ENCODE results near the gene TRPC4AP. TPM values are rescaled to one million over a fixed set of nuclear protein-coding genes. Genes with fewer than 3 reads are reported as not detected.

Gene TRPC4AP
- total and polyA plus RNA-seq, 2 donors: 24.6 to 57.3 TPM

DNA sequence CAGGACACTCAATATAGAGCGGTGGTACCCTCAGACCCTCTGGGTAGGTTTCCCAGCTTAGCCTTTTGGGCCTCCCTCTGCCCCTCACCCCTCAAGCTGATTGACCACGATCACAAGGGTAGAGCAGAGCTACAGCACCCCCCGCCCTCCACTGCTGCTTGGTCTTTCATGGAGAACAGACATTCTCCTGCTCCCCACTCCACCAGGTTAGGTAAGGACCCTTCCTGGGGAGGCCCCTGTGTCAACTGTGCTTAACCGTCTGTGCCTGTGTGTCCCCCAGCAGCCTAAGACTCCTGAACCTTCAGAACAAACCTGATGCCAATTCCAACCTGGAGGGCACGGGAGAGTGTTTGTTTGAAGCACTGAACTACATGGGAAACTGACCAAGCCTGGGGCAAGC is 125.2 kb downstream of the TRPC4AP start:
- no peak for DNase-seq (ENCODE audit: low read depth in 6 of 9, low spot score in 9 of 9)
- Histone ChIP-seq H3K4me1 (ENCODE audit: control insufficient read depth in 2 of 2, insufficient read depth in 2 of 2, low read length in 2 of 2) (no peaks in the 10 kb centered on the region), H3K36me3 (ENCODE audit: control insufficient read depth in 2 of 2, insufficient read depth in 2 of 2, low read length in 1 of 2) (no peaks in the 10 kb centered on the region), H3K27ac (ENCODE audit: low read depth in 1 of 2, low read length in 1 of 2) (no peak overlapping the region), H3K4me3 (ENCODE audit: low read length in 2 of 2) (no peak overlapping the region), H3K9me3 (ENCODE audit: control insufficient read depth in 2 of 2, insufficient read depth in 1 of 2, low read length in 1 of 2) (no peaks in the 10 kb centered on the region), H3K27me3 (ENCODE audit: control insufficient read depth in 2 of 2, insufficient read depth in 1 of 2, low read length in 1 of 2) (no peaks in the 10 kb centered on the region)
- 95% methylated on average over 5 of the region's 5 CpGs for WGBS

DNA sequence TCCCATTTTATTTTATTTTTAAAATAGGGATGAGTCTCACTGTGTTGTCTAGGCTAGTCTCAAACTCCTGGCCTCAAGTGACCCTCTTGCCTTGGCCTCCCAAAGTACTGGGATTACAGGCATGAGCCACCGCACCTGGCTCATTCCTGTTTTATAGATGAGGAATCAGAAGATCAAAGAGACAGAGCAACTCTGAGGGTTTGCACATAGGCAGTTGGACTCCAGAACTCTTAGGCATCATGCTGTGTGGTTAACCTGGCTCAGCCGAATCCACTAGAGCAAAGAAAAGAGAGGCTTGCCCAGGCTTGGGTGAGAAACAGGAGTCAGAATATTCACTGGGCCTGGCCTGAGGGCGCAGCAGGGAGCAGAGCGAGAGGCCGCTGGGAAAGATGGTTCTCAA is 127.6 kb downstream of the TRPC4AP start:
- H3K27ac ChIP-seq (ENCODE audit: low read depth in 1 of 2, low read length in 1 of 2): no peak overlapping the region
- H3K9me3 ChIP-seq (ENCODE audit: control insufficient read depth in 2 of 2, insufficient read depth in 1 of 2, low read length in 1 of 2): no peaks in the 10 kb centered on the region
- no peaks in the 10 kb centered on the region for H3K4me1 ChIP-seq (ENCODE audit: control insufficient read depth in 2 of 2, insufficient read depth in 2 of 2, low read length in 2 of 2)
- H3K36me3 ChIP-seq (ENCODE audit: control insufficient read depth in 2 of 2, insufficient read depth in 2 of 2, low read length in 1 of 2): no peaks in the 10 kb centered on the region
- DNase-seq (ENCODE audit: low read depth in 6 of 9, low spot score in 9 of 9): no peak
- H3K27me3 ChIP-seq (ENCODE audit: control insufficient read depth in 2 of 2, insufficient read depth in 1 of 2, low read length in 1 of 2): no peaks in the 10 kb centered on the region
- no peak overlapping the region for H3K4me3 ChIP-seq (ENCODE audit: low read length in 2 of 2)
- WGBS: 98% methylated on average over 5 of the region's 5 CpGs

GRCh38 chr20:34964486-34964885 is 128.1 kb downstream of the TRPC4AP start:
- 98% methylated on average over 5 of the region's 5 CpGs for WGBS
- H3K4me3 ChIP-seq (ENCODE audit: low read length in 2 of 2): no peak overlapping the region
- DNase-seq (ENCODE audit: low read depth in 6 of 9, low spot score in 9 of 9): no peak
- H3K27ac ChIP-seq (ENCODE audit: low read depth in 1 of 2, low read length in 1 of 2): no peak overlapping the region
- H3K4me1 ChIP-seq (ENCODE audit: control insufficient read depth in 2 of 2, insufficient read depth in 2 of 2, low read length in 2 of 2): no peaks in the 10 kb centered on the region
- H3K27me3 ChIP-seq (ENCODE audit: control insufficient read depth in 2 of 2, insufficient read depth in 1 of 2, low read length in 1 of 2): no peaks in the 10 kb centered on the region
- H3K9me3 ChIP-seq (ENCODE audit: control insufficient read depth in 2 of 2, insufficient read depth in 1 of 2, low read length in 1 of 2): no peaks in the 10 kb centered on the region
- H3K36me3 ChIP-seq (ENCODE audit: control insufficient read depth in 2 of 2, insufficient read depth in 2 of 2, low read length in 1 of 2): no peaks in the 10 kb centered on the region

DNA sequence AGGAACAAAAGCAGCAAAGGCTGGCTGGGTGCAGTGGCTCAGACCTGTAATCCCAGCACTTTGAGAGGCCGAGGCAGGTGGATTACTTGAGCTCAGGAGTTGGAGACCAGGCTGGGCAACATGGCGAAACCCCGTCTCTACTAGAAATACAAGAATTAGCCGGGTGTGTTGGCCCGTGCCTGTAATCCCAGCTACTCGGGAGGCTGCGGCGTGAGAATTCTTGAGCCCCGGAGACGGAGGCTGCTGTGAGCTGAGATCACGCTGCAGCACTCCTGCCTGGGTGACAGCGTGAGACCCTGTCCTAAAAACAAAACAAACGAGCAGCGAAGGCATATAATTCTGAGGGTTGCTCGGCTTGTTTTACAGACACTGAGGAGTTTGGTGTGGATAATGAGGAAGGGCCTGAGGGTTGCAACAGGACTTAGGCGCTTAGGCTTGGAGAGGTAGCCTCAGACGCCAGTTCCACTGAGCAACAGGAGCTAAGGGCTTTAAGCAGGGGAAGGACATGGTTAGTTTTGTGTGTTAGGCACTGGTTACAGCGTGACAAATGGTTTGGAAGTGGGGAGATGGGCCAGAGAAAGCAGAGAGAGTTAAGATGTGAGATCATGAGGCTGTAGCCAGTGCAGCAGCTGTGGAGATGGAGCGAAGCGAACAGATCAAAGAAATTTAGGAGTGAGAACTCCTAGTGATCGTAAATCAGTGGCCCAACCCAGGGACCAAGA is 135.7 kb downstream of the TRPC4AP start:
- no peaks in the 10 kb centered on the region for H3K36me3 ChIP-seq (ENCODE audit: control insufficient read depth in 2 of 2, insufficient read depth in 2 of 2, low read length in 1 of 2)
- H3K27me3 ChIP-seq (ENCODE audit: control insufficient read depth in 2 of 2, insufficient read depth in 1 of 2, low read length in 1 of 2): no peaks in the 10 kb centered on the region
- H3K4me1 ChIP-seq (ENCODE audit: control insufficient read depth in 2 of 2, insufficient read depth in 2 of 2, low read length in 2 of 2): peaks cover 7 to 16% of the 10 kb centered on the region in 2 donors
- no peak for DNase-seq (ENCODE audit: low read depth in 6 of 9, low spot score in 9 of 9)
- no peak overlapping the region for H3K27ac ChIP-seq (ENCODE audit: low read depth in 1 of 2, low read length in 1 of 2)
- H3K9me3 ChIP-seq (ENCODE audit: control insufficient read depth in 2 of 2, insufficient read depth in 1 of 2, low read length in 1 of 2): no peaks in the 10 kb centered on the region
- no peak overlapping the region for H3K4me3 ChIP-seq (ENCODE audit: low read length in 2 of 2)
- 98% methylated on average over 21 of the region's 21 CpGs for WGBS

DNA sequence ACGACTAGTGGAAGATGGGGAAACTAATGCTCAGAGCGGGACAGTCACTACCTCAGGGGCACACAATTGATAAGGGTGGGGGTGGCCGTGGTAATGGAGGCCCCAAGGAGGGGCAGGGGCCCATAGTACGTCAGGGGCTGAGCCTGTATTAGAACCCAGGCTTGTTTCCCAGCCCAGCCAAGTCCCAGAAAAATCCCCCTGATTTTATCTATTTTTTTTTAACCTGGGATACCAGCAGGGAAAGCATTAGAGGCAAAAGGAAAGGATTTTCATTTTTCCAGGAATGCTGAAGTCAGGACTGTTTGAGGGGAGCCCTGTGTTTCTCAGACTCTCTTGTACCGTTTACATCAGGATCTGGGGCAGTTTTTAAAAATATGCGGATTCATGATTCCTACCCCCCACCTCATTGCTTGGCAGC is 136.6 kb downstream of the TRPC4AP start:
- H3K9me3 ChIP-seq (ENCODE audit: control insufficient read depth in 2 of 2, insufficient read depth in 1 of 2, low read length in 1 of 2): no peaks in the 10 kb centered on the region
- peak overlapping the region; percentile 1 to 40 for H3K27ac ChIP-seq (ENCODE audit: low read depth in 1 of 2, low read length in 1 of 2)
- no peaks in the 10 kb centered on the region for H3K36me3 ChIP-seq (ENCODE audit: control insufficient read depth in 2 of 2, insufficient read depth in 2 of 2, low read length in 1 of 2)
- H3K27me3 ChIP-seq (ENCODE audit: control insufficient read depth in 2 of 2, insufficient read depth in 1 of 2, low read length in 1 of 2): no peaks in the 10 kb centered on the region
- 27% methylated on average over 6 of the region's 6 CpGs for WGBS
- H3K4me3 ChIP-seq (ENCODE audit: low read length in 2 of 2): peak overlapping the region; percentile 58 to 85
- DNase-seq (ENCODE audit: low read depth in 6 of 9, low spot score in 9 of 9): no peak
- peaks cover 7 to 16% of the 10 kb centered on the region in 2 donors for H3K4me1 ChIP-seq (ENCODE audit: control insufficient read depth in 2 of 2, insufficient read depth in 2 of 2, low read length in 2 of 2)

DNA sequence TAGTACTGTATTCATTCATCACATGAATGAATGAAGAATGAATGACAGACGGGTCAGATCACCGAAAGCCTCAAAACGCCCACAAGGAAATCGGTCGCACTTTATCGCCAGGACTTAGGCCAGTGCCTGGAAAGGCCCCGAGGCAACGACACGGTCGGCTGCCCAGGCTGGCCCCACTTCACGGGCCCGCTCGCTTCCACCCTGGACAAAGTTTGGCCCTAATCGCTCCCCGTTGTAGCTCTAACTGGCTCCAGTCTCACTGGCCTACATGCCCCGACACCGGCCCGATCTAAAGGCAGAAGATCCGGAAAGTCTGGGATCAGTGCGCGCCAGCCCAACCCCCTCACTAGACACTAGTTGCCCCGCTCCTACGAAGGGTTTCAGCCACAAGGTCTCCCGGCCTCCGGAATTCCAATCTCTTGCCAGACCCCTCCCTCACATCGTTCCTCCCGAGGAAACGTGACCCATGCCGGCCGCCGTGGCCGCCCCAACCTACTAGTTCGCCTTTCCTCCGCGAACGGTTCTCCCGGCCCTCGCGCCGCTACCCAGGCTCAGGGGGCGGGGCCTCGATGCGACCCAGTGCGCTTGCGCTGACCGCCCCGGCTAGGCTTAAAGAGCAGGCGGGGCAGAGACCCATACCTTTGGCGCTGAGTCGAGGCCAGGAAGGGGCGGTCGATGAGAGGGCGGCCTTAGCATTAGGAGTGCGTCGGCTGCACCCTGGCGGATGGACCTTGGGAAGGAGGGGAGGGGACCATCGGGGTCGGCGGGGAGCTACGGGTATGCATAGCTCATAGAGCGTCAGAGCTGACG is 137.2 kb downstream of the TRPC4AP start, which contains the start of the genes GSS and MYH7B:
Gene GSS (minus strand): TSS at position 576 of the 810 bp plus-strand sequence. CDS start 3,954 bp downstream, outside the sequence.
Gene MYH7B (plus strand): TSS at position 638 of the 810 bp plus-strand sequence. CDS start 22,138 bp downstream, outside the sequence.
- Histone ChIP-seq H3K36me3 (ENCODE audit: control insufficient read depth in 2 of 2, insufficient read depth in 2 of 2, low read length in 1 of 2) (no peaks in the 10 kb centered on the region), H3K27ac (ENCODE audit: low read depth in 1 of 2, low read length in 1 of 2) (peak within 1 kb of the TSS; percentile 57 to 73), H3K27me3 (ENCODE audit: control insufficient read depth in 2 of 2, insufficient read depth in 1 of 2, low read length in 1 of 2) (no peaks in the 10 kb centered on the region), H3K4me1 (ENCODE audit: control insufficient read depth in 2 of 2, insufficient read depth in 2 of 2, low read length in 2 of 2) (peaks cover 7 to 16% of the 10 kb centered on the region in 2 donors), H3K9me3 (ENCODE audit: control insufficient read depth in 2 of 2, insufficient read depth in 1 of 2, low read length in 1 of 2) (no peaks in the 10 kb centered on the region), H3K4me3 (ENCODE audit: low read length in 2 of 2) (peak within 1 kb of the TSS; percentile 58 to 85)
- under 1% methylated on average over 62 of the region's 62 CpGs for WGBS
- peak; percentile 70 to 96 (median 90) for DNase-seq (ENCODE audit: low read depth in 6 of 9, low spot score in 9 of 9)

DNA sequence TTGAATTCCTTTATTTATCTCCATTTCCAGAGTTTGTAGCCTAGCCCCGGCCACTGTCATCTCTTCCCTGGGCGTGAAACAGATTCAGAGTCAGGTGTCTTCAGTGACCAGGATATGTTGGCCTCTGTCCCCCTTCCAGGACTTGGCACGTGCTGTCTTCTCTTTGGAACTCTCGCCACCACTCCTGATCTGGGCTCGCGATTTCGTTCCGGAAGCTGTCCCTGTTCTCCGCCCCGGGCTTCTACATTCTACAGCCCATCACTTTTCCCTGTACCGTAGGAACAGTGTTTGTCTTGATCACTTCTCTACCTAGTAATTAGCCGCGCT is 137.7 kb downstream of the TRPC4AP start:
- Histone ChIP-seq H3K27me3 (ENCODE audit: control insufficient read depth in 2 of 2, insufficient read depth in 1 of 2, low read length in 1 of 2) (no peaks in the 10 kb centered on the region), H3K9me3 (ENCODE audit: control insufficient read depth in 2 of 2, insufficient read depth in 1 of 2, low read length in 1 of 2) (no peaks in the 10 kb centered on the region), H3K4me3 (ENCODE audit: low read length in 2 of 2) (peak overlapping the region; percentile 58 to 85), H3K36me3 (ENCODE audit: control insufficient read depth in 2 of 2, insufficient read depth in 2 of 2, low read length in 1 of 2) (peaks cover under 1 to 4% of the 10 kb centered on the region in 2 donors), H3K4me1 (ENCODE audit: control insufficient read depth in 2 of 2, insufficient read depth in 2 of 2, low read length in 2 of 2) (peaks cover 7 to 16% of the 10 kb centered on the region in 2 donors), H3K27ac (ENCODE audit: low read depth in 1 of 2, low read length in 1 of 2) (no peak overlapping the region)
- DNase-seq (ENCODE audit: low read depth in 6 of 9, low spot score in 9 of 9): peak in 2 of 9 donors; percentile 10 to 19
- 30% methylated on average over 13 of the region's 13 CpGs for WGBS

- no peak for DNase-seq (ENCODE audit: low read depth in 6 of 9, low spot score in 9 of 9)
- no peaks in the 10 kb centered on the region for H3K27me3 ChIP-seq (ENCODE audit: control insufficient read depth in 2 of 2, insufficient read depth in 1 of 2, low read length in 1 of 2)
- 99% methylated on average over 7 of the region's 7 CpGs for WGBS
- H3K27ac ChIP-seq (ENCODE audit: low read depth in 1 of 2, low read length in 1 of 2): no peak overlapping the region
- peaks cover 3 to 8% of the 10 kb centered on the region in 2 donors for H3K36me3 ChIP-seq (ENCODE audit: control insufficient read depth in 2 of 2, insufficient read depth in 2 of 2, low read length in 1 of 2)
- H3K4me3 ChIP-seq (ENCODE audit: low read length in 2 of 2): no peak overlapping the region
- no peaks in the 10 kb centered on the region for H3K9me3 ChIP-seq (ENCODE audit: control insufficient read depth in 2 of 2, insufficient read depth in 1 of 2, low read length in 1 of 2)
- peaks cover 7 to 16% of the 10 kb centered on the region in 2 donors for H3K4me1 ChIP-seq (ENCODE audit: control insufficient read depth in 2 of 2, insufficient read depth in 2 of 2, low read length in 2 of 2)
These were observed 138.6 kb downstream of the TRPC4AP start for GRCh38 chr20:34953960-34954359.

GRCh38 chr20:34952671-34953070 is 139.9 kb downstream of the TRPC4AP start:
- H3K27me3 ChIP-seq (ENCODE audit: control insufficient read depth in 2 of 2, insufficient read depth in 1 of 2, low read length in 1 of 2): no peaks in the 10 kb centered on the region
- H3K27ac ChIP-seq (ENCODE audit: low read depth in 1 of 2, low read length in 1 of 2): no peak overlapping the region
- WGBS: 91% methylated on average over 5 of the region's 5 CpGs
- DNase-seq (ENCODE audit: low read depth in 6 of 9, low spot score in 9 of 9): no peak
- H3K9me3 ChIP-seq (ENCODE audit: control insufficient read depth in 2 of 2, insufficient read depth in 1 of 2, low read length in 1 of 2): no peaks in the 10 kb centered on the region
- peaks cover 7 to 16% of the 10 kb centered on the region in 2 donors for H3K4me1 ChIP-seq (ENCODE audit: control insufficient read depth in 2 of 2, insufficient read depth in 2 of 2, low read length in 2 of 2)
- no peak overlapping the region for H3K4me3 ChIP-seq (ENCODE audit: low read length in 2 of 2)
- peaks cover 3 to 8% of the 10 kb centered on the region in 2 donors for H3K36me3 ChIP-seq (ENCODE audit: control insufficient read depth in 2 of 2, insufficient read depth in 2 of 2, low read length in 1 of 2)

All from thymus (tissue), 11 donors.